Trophoblast cell (in vitro differentiated cells and primary cell): ENCODE results near the gene VWF.

Experiments
- DNase-seq, 2 donors: peaks; one replicate each; pipeline ENCODE4 v3.0.0-alpha.2; 2016
- H2AFZ ChIP-seq: 2 replicates; pipeline ENCODE4 v1.6.1; 2013; ENCODE audit warnings: low read length, moderate library complexity, mild to moderate bottlenecking; ENCODE audit not compliant: insufficient read depth, poor library complexity
- H2AK5ac ChIP-seq: 2 replicates; pipeline ENCODE4 v1.6.1; 2013; ENCODE audit warnings: mild to moderate bottlenecking, low read length
- H2BK120ac ChIP-seq: 2 replicates; pipeline ENCODE4 v1.6.1; 2013; ENCODE audit warnings: low read length, mild to moderate bottlenecking, moderate library complexity; ENCODE audit not compliant: insufficient read depth, poor library complexity
- H2BK12ac ChIP-seq: 2 replicates; pipeline ENCODE4 v1.6.1; 2013; ENCODE audit warnings: mild to moderate bottlenecking, low read length, moderate library complexity
- H2BK5ac ChIP-seq: 2 replicates; pipeline ENCODE4 v1.6.1; 2013; ENCODE audit warnings: low read length, low read depth, moderate library complexity, mild to moderate bottlenecking; ENCODE audit not compliant: poor library complexity
- H3K14ac ChIP-seq: 2 replicates; pipeline ENCODE4 v1.6.1; 2013; ENCODE audit warnings: mild to moderate bottlenecking, low read length
- H3K18ac ChIP-seq: 2 replicates; pipeline ENCODE4 v1.6.1; 2013; ENCODE audit warnings: mild to moderate bottlenecking, low read length
- H3K23ac ChIP-seq: 2 replicates; pipeline ENCODE4 v1.6.1; 2013; ENCODE audit warnings: low read length
- H3K27ac ChIP-seq: 2 replicates; pipeline ENCODE4 v1.5.1; 2013; ENCODE audit warnings: low read depth, mild to moderate bottlenecking, inconsistent platforms, low read length, moderate library complexity
- H3K27me3 ChIP-seq: 2 replicates; pipeline ENCODE4 v1.6.1; 2013; ENCODE audit warnings: inconsistent platforms, mild to moderate bottlenecking, low read length, moderate library complexity; ENCODE audit not compliant: insufficient read depth
- H3K36me3 ChIP-seq, 2 experiments: 1 replicate in 1 of 2; 2 replicates in 1 of 2; pipeline ENCODE4 v1.6.1; 2013; ENCODE audit warnings: low read length in 2 of 2, mild to moderate bottlenecking in 2 of 2, moderate library complexity in 1 of 2; ENCODE audit not compliant: insufficient read depth in 2 of 2, control insufficient read depth in 1 of 2
- H3K4ac ChIP-seq: 2 replicates; pipeline ENCODE4 v1.6.1; 2013; ENCODE audit warnings: low read depth, mild to moderate bottlenecking, low read length, moderate library complexity
- H3K4me1 ChIP-seq, 2 experiments: 1 replicate in 1 of 2; 2 replicates in 1 of 2; pipeline ENCODE4 v1.6.1; 2013; ENCODE audit warnings: low read length in 2 of 2, mild to moderate bottlenecking in 2 of 2, moderate library complexity in 1 of 2; ENCODE audit not compliant: insufficient read depth in 2 of 2, control insufficient read depth in 1 of 2
- H3K4me2 ChIP-seq: 2 replicates; pipeline ENCODE4 v1.6.1; 2013; ENCODE audit warnings: inconsistent platforms, mild to moderate bottlenecking, low read length, moderate library complexity
- H3K4me3 ChIP-seq: 2 replicates; pipeline ENCODE4 v1.5.1; 2013; ENCODE audit warnings: mild to moderate bottlenecking, low read depth, low read length, inconsistent platforms
- H3K79me1 ChIP-seq: one replicate; pipeline ENCODE4 v1.6.1; 2013; ENCODE audit warnings: low read length
- H3K79me2 ChIP-seq: 2 replicates; pipeline ENCODE4 v1.6.1; 2013; ENCODE audit warnings: low read length, mild to moderate bottlenecking; ENCODE audit not compliant: control insufficient read depth, insufficient read depth, poor library complexity
- H3K9ac ChIP-seq: 2 replicates; pipeline ENCODE4 v1.6.1; 2013; ENCODE audit warnings: mild to moderate bottlenecking, low read length
- H3K9me3 ChIP-seq: 2 replicates; pipeline ENCODE4 v1.6.1; 2013; ENCODE audit warnings: low read depth, mild to moderate bottlenecking, control low read depth, inconsistent platforms, low read length; ENCODE audit not compliant: insufficient read depth
- H4K12ac ChIP-seq: 2 replicates; pipeline ENCODE4 v1.6.1; 2013; ENCODE audit warnings: low read depth, mild to moderate bottlenecking, low read length, moderate library complexity
- H4K8ac ChIP-seq: 2 replicates; pipeline ENCODE4 v1.6.1; 2013; ENCODE audit warnings: low read depth, mild to moderate bottlenecking, low read length, moderate library complexity
- H4K91ac ChIP-seq: one replicate; pipeline ENCODE4 v1.6.1; 2013; ENCODE audit warnings: low read depth, mild to moderate bottlenecking, low read length, moderate library complexity
- WGBS: extraction: QIAGEN DNeasy Blood & Tissue Kit; methylation state at CpG from one replicate; pipeline ENCODE4 v1.1.7; 2013; ENCODE audit warnings: missing lambda C conversion rate; ENCODE audit not compliant: insufficient read length, insufficient coverage; ENCODE audit errors: extremely low coverage; 5-methylcytosine and 5-hydroxymethylcytosine counted together

VWF gene

GRCh38 chr12:6085841-6086240, 38.6 kb downstream of the VWF start:
- Histone ChIP-seq H4K91ac (peak overlapping the region; percentile 92), H4K12ac (no peak overlapping the region), H4K8ac (peak overlapping the region; percentile 15), H3K4me1 (peaks cover 38 to 45% of the 10 kb centered on the region in 2 experiments), H3K23ac (no peak overlapping the region), H2BK12ac (peak overlapping the region; percentile 86), H3K36me3 (no peaks in the 10 kb centered on the region), H3K14ac (peak overlapping the region; percentile 71), H2BK120ac (peak overlapping the region; percentile 96), H3K4ac (peak overlapping the region; percentile 85), H3K79me1 (peaks cover 49% of the 10 kb centered on the region), H2AFZ (no peak overlapping the region), H3K9ac (no peak overlapping the region), H3K18ac (peak overlapping the region; percentile 53), H2AK5ac (peak overlapping the region; percentile 80), H3K79me2 (peaks cover 7% of the 10 kb centered on the region), H3K9me3 (no peaks in the 10 kb centered on the region), H2BK5ac (peak overlapping the region; percentile 78), H3K27ac (peak overlapping the region; percentile 9), H3K4me3 (no peak overlapping the region), H3K27me3 (no peaks in the 10 kb centered on the region), H3K4me2 (no peak overlapping the region)
- WGBS, result no CpG with 5 or more reads among the region's 3 CpGs
- no peak for DNase-seq

DNA sequence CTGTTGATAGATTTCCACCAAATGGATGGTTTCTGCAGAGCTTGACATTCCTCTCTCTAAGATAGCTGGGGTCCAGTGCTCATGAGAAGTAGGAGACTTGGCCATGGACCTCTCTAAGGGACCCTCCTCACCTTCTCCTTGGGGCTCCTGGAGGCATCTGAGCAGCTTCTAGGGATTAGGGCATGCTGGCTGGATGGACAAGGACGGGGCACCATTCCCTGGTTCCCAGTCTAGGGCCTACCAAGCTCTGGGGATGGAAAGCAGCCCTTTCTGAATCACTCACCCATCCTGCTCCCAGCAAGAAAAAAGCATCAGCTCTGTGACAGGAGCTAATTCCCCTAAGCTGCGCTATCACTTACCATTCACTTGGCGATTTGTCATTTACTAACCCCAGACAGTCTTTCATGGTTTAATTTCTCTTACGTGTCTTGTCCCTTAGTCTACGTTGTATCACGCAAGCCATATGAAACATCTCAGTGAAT, 39.5 kb downstream of the VWF start:
- peak overlapping the region; percentile 99 for H3K27ac ChIP-seq
- H4K91ac ChIP-seq, result peak overlapping the region; percentile 99
- H2AK5ac ChIP-seq, result peak overlapping the region; percentile 98
- peaks cover 7% of the 10 kb centered on the region for H3K79me2 ChIP-seq
- peak overlapping the region; percentile 8 for H2AFZ ChIP-seq
- peak overlapping the region; percentile 96 for H3K14ac ChIP-seq
- peak overlapping the region; percentile 90 for H3K18ac ChIP-seq
- H3K4ac ChIP-seq, result peak overlapping the region; percentile 90
- no CpG with 5 or more reads among the region's 6 CpGs for WGBS
- peaks cover 53% of the 10 kb centered on the region for H3K79me1 ChIP-seq
- H2BK120ac ChIP-seq, result peak overlapping the region; percentile 98
- DNase-seq, result no peak
- peak overlapping the region; percentile 81 for H4K12ac ChIP-seq
- peak overlapping the region; percentile 99 for H2BK12ac ChIP-seq
- no peaks in the 10 kb centered on the region for H3K27me3 ChIP-seq
- peak overlapping the region; percentile 36 for H3K4me2 ChIP-seq
- peak overlapping the region; percentile 90 for H4K8ac ChIP-seq
- peak overlapping the region; percentile 99 for H2BK5ac ChIP-seq
- no peak overlapping the region for H3K9ac ChIP-seq
- H3K4me3 ChIP-seq, result no peak overlapping the region
- no peaks in the 10 kb centered on the region for H3K9me3 ChIP-seq
- H3K4me1 ChIP-seq, result peaks cover 38 to 45% of the 10 kb centered on the region in 2 experiments
- H3K23ac ChIP-seq, result no peak overlapping the region
- H3K36me3 ChIP-seq, result no peaks in the 10 kb centered on the region

GRCh38 chr12:6084261-6084968, 40.1 kb downstream of the VWF start:
- Histone ChIP-seq H2AFZ (no peak overlapping the region), H4K12ac (no peak overlapping the region), H3K36me3 (no peaks in the 10 kb centered on the region), H4K8ac (peak overlapping the region; percentile 90), H2BK120ac (peak overlapping the region; percentile 91), H3K4me2 (peak overlapping the region; percentile 17), H2BK12ac (peak overlapping the region; percentile 99), H3K14ac (no peak overlapping the region), H3K27me3 (no peaks in the 10 kb centered on the region), H3K79me2 (peaks cover 9% of the 10 kb centered on the region), H3K9me3 (no peaks in the 10 kb centered on the region), H3K4me1 (peaks cover 38 to 44% of the 10 kb centered on the region in 2 experiments), H3K4me3 (no peak overlapping the region), H3K4ac (no peak overlapping the region), H3K27ac (peak overlapping the region; percentile 99), H4K91ac (peak overlapping the region; percentile 99), H2AK5ac (no peak overlapping the region), H2BK5ac (peak overlapping the region; percentile 99), H3K9ac (no peak overlapping the region), H3K79me1 (peaks cover 57% of the 10 kb centered on the region), H3K18ac (no peak overlapping the region), H3K23ac (no peak overlapping the region)
- peak; percentile 89 to 94 for DNase-seq
- no CpG with 5 or more reads among the region's 7 CpGs for WGBS

DNA sequence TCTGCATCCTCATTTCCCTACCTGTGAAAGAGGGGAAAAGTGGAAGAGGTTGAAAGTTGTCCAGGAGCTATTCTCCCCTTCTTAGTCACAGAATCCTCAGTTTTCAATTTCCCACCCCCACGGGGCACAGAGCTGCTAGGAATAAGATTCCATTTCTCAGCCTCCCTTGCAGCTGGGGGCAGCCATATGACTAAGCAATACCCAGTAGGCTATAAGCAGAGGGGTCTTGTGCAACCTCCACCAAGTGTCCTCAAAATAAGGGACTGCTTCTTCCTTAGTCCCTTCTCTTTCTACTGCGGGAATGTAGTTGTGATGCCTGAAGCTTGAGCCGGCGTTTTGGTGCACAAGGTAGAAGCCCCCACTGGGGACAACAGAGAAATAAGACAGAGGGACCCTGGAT, 40.9 kb downstream of the VWF start:
- Histone ChIP-seq H3K9me3 (no peaks in the 10 kb centered on the region), H3K18ac (peak overlapping the region; percentile 2), H3K4me1 (peaks cover 37 to 42% of the 10 kb centered on the region in 2 experiments), H3K4me3 (no peak overlapping the region), H2BK120ac (peak overlapping the region; percentile 91), H3K23ac (no peak overlapping the region), H3K4me2 (no peak overlapping the region), H2AK5ac (peak overlapping the region; percentile 76), H3K79me1 (peaks cover 55% of the 10 kb centered on the region), H4K8ac (peak overlapping the region; percentile 66), H2BK5ac (peak overlapping the region; percentile 99), H2AFZ (no peak overlapping the region), H3K27ac (peak overlapping the region; percentile 99), H3K4ac (peak overlapping the region; percentile 61), H3K36me3 (no peaks in the 10 kb centered on the region), H3K14ac (peak overlapping the region; percentile 87), H3K79me2 (peaks cover 10% of the 10 kb centered on the region), H4K91ac (peak overlapping the region; percentile 93), H3K27me3 (no peaks in the 10 kb centered on the region), H4K12ac (peak overlapping the region; percentile 1), H2BK12ac (peak overlapping the region; percentile 53), H3K9ac (no peak overlapping the region)
- peak; percentile 34 to 68 for DNase-seq
- no CpG with 5 or more reads among the region's 4 CpGs for WGBS
